SU-DHL-6 (cell line): ENCODE data around the gene PLIN1.

Experiments used
- EZH2phosphoT487 ChIP-seq: fragments of 200-600 bp; sonication (generic), shearing (Covaris generic); conservative IDR thresholded peaks from 2 replicates; pipeline ENCODE4 v1.6.1; 2018; ENCODE audit warnings: mild to moderate bottlenecking, antibody characterized with exemption, low read length, moderate library complexity, mixed read lengths
- TF ChIP-seq, protein P1 (sequence below): fragments of 200-600 bp; sonication (generic); IDR thresholded peaks from one replicate; pipeline ENCODE4 v1.5.1; 2017; ENCODE audit warnings: antibody characterized with exemption, mild to moderate bottlenecking, low read length, moderate library complexity; ENCODE audit not compliant: insufficient read depth, poor library complexity, severe bottlenecking

- TF ChIP-seq EZH2phosphoT487 = no peak
- TF ChIP-seq, protein P1, sequence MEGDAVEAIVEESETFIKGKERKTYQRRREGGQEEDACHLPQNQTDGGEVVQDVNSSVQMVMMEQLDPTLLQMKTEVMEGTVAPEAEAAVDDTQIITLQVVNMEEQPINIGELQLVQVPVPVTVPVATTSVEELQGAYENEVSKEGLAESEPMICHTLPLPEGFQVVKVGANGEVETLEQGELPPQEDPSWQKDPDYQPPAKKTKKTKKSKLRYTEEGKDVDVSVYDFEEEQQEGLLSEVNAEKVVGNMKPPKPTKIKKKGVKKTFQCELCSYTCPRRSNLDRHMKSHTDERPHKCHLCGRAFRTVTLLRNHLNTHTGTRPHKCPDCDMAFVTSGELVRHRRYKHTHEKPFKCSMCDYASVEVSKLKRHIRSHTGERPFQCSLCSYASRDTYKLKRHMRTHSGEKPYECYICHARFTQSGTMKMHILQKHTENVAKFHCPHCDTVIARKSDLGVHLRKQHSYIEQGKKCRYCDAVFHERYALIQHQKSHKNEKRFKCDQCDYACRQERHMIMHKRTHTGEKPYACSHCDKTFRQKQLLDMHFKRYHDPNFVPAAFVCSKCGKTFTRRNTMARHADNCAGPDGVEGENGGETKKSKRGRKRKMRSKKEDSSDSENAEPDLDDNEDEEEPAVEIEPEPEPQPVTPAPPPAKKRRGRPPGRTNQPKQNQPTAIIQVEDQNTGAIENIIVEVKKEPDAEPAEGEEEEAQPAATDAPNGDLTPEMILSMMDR = no peak
These were observed 12.1 kb downstream of the PLIN1 start for GRCh38 chr15:89666858-89667705.
